ENCODE measurements around the gene CCDC201.
"Not testable (repeated sequence)": the region's sequence is repeated elsewhere in the genome, so short reads cannot be mapped to it uniquely, and the experiment has no call there.

Gene CCDC201

GRCh38 chr7:45812946-45813345 is 59.9 kb downstream of the CCDC201 start:
- Histone ChIP-seq H3K27me3 (ENCODE audit: control insufficient read depth, insufficient read depth, low read length) (no peaks in the 10 kb centered on the region), H3K4me2 (ENCODE audit: low read length) (no peak overlapping the region), H3K9me3 (ENCODE audit: control insufficient read depth, low read length) (no peaks in the 10 kb centered on the region), H3K9ac (no peak overlapping the region), H2AFZ (no peak overlapping the region), H3K79me2 (no peaks in the 10 kb centered on the region), H3K27ac (no peak overlapping the region), H3K4me1 (no peaks in the 10 kb centered on the region), H3K4me3 (ENCODE audit: low read depth, low read length) (no peak overlapping the region), H3K36me3 (ENCODE audit: control insufficient read depth, insufficient read depth, low read length) (no peaks in the 10 kb centered on the region)
- TF ChIP-seq CTCF (IDR thresholded peaks at IDR 0.05) = no peak

GRCh38 chr7:45811652-45812234 is 61.1 kb downstream of the CCDC201 start:
- not testable (repeated sequence) for H3K4me3 ChIP-seq (ENCODE audit: low read depth, low read length); H2AFZ ChIP-seq; H3K27ac ChIP-seq; H3K4me1 ChIP-seq; H3K9ac ChIP-seq; H3K4me2 ChIP-seq (ENCODE audit: low read length); H3K27me3 ChIP-seq (ENCODE audit: control insufficient read depth, insufficient read depth, low read length); H3K9me3 ChIP-seq (ENCODE audit: control insufficient read depth, low read length); H3K36me3 ChIP-seq (ENCODE audit: control insufficient read depth, insufficient read depth, low read length); H3K79me2 ChIP-seq

GRCh38 chr7:45810451-45811005 is 62.4 kb downstream of the CCDC201 start:
- not testable (repeated sequence) for H3K9ac ChIP-seq; H3K4me2 ChIP-seq (ENCODE audit: low read length); H3K27me3 ChIP-seq (ENCODE audit: control insufficient read depth, insufficient read depth, low read length); H3K36me3 ChIP-seq (ENCODE audit: control insufficient read depth, insufficient read depth, low read length); H3K27ac ChIP-seq; H3K9me3 ChIP-seq (ENCODE audit: control insufficient read depth, low read length); H3K79me2 ChIP-seq; H3K4me3 ChIP-seq (ENCODE audit: low read depth, low read length); H3K4me1 ChIP-seq; H2AFZ ChIP-seq
